ENCODE measurements around the gene CIB4.

DNA sequence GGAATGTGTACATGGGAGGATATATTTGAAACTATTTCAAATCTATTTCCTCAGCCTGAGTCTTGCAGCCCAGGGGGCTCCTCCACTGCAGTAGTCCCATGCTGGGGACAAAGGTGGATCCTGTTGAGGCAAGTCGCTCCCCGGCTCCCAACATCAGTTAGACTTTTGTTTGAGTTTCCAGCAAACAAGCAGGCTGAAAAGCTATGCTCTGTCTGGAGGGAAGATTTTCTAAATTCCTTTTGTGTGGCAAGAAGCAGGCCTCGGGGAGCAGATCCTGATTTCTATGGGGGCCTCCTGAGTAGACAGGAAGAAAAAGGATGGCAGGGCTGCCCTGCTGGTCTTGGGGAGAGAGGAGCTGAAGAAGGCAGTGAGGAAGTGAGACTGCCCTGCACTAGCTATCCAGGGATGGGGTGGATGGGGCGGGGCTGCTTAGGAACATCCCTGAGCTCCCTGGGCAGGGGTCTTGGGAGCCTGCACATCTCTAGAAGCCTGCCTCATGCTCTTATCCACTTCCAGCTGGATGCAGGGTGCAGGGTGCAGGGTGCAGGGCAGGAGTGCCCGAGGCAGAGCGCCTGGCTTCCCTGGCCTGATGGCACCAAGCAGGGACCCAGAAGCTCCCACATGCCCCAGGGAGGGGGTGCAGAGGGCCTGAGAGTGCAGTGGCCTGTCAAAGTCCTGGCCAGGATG, 6.0 kb upstream of the CIB4 start:
- TF ChIP-seq POLR2AphosphoS5 (IDR thresholded peaks at IDR 0.05), result no peak
- no peak for TF ChIP-seq POLR2A (IDR thresholded peaks at IDR 0.05; ENCODE audit: low read depth)
- TF ChIP-seq, protein P1, sequence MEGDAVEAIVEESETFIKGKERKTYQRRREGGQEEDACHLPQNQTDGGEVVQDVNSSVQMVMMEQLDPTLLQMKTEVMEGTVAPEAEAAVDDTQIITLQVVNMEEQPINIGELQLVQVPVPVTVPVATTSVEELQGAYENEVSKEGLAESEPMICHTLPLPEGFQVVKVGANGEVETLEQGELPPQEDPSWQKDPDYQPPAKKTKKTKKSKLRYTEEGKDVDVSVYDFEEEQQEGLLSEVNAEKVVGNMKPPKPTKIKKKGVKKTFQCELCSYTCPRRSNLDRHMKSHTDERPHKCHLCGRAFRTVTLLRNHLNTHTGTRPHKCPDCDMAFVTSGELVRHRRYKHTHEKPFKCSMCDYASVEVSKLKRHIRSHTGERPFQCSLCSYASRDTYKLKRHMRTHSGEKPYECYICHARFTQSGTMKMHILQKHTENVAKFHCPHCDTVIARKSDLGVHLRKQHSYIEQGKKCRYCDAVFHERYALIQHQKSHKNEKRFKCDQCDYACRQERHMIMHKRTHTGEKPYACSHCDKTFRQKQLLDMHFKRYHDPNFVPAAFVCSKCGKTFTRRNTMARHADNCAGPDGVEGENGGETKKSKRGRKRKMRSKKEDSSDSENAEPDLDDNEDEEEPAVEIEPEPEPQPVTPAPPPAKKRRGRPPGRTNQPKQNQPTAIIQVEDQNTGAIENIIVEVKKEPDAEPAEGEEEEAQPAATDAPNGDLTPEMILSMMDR (IDR thresholded peaks at IDR 0.05), result no peak
- no peak for TF ChIP-seq EP300 (IDR thresholded peaks at IDR 0.05)
